ENCODE results near the gene PFDN4.

The PFDN4 gene

DNA sequence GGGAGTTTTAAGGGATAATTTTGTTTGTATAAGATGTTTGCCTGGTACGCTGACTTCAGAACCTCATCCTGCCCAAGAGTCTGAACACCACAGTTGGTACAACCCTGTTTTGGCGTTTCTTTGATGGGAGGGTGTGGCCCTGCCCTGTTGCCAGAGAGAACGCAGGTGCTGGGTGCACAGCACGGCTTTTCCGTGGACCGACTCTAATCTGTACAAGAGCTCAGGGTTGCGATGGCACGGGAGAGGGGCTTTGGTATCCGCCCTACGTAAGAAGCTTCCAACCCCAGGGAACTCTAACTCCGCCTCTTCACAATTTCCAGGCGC is 35.4 kb upstream of the PFDN4 start:
- no peaks in the 10 kb centered on the region for H3K36me3 ChIP-seq
- no peak for TF ChIP-seq CTCF (IDR thresholded peaks at IDR 0.05)
- H3K9me3 ChIP-seq, result no peaks in the 10 kb centered on the region
- H3K4me1 ChIP-seq (ENCODE audit: control insufficient read depth in 1 of 2, insufficient read depth in 1 of 2, low read depth in 1 of 2, low read length in 1 of 2), result peaks cover 25% of the 10 kb centered on the region in 2 experiments
- no peak overlapping the region for H3K27ac ChIP-seq
- H3K27me3 ChIP-seq, result peaks cover 66% of the 10 kb centered on the region
- no peak overlapping the region for H3K4me3 ChIP-seq (ENCODE audit: low read depth in 1 of 2, low read length in 1 of 2)

GRCh38 chr20:54172856-54173652 is 34.8 kb upstream of the PFDN4 start:
- peak overlapping the region; percentile 55 to 59 for H3K4me3 ChIP-seq (ENCODE audit: low read depth in 1 of 2, low read length in 1 of 2)
- no peaks in the 10 kb centered on the region for H3K9me3 ChIP-seq
- H3K27ac ChIP-seq, result no peak overlapping the region
- TF ChIP-seq CTCF (IDR thresholded peaks at IDR 0.05), result no peak
- peaks cover 25% of the 10 kb centered on the region in 2 experiments for H3K4me1 ChIP-seq (ENCODE audit: control insufficient read depth in 1 of 2, insufficient read depth in 1 of 2, low read depth in 1 of 2, low read length in 1 of 2)
- H3K27me3 ChIP-seq, result peaks cover 61% of the 10 kb centered on the region
- H3K36me3 ChIP-seq, result no peaks in the 10 kb centered on the region

- Histone ChIP-seq H3K27me3 (peaks cover 53% of the 10 kb centered on the region), H3K27ac (no peak within 1 kb of the TSS), H3K36me3 (no peaks in the 10 kb centered on the region), H3K4me3 (ENCODE audit: low read depth in 1 of 2, low read length in 1 of 2) (peak within 1 kb of the TSS; percentile 55 to 59), H3K4me1 (ENCODE audit: control insufficient read depth in 1 of 2, insufficient read depth in 1 of 2, low read depth in 1 of 2, low read length in 1 of 2) (peaks cover 25% of the 10 kb centered on the region in 2 experiments), H3K9me3 (no peaks in the 10 kb centered on the region)
- TF ChIP-seq CTCF (IDR thresholded peaks at IDR 0.05), result no peak
These were observed 34.0 kb upstream of the PFDN4 start, which contains the start of gene CYP24A1 for GRCh38 chr20:54173653-54174456. TSS of gene CYP24A1 (minus strand) at chr20:54173986. CDS start at chr20:54173579, 407 bp downstream.

- no peaks in the 10 kb centered on the region for H3K36me3 ChIP-seq
- peak overlapping the region; percentile 55 to 59 for H3K4me3 ChIP-seq (ENCODE audit: low read depth in 1 of 2, low read length in 1 of 2)
- TF ChIP-seq CTCF (IDR thresholded peaks at IDR 0.05), result no peak
- no peak overlapping the region for H3K27ac ChIP-seq
- no peaks in the 10 kb centered on the region for H3K9me3 ChIP-seq
- H3K27me3 ChIP-seq, result peaks cover 49% of the 10 kb centered on the region
- H3K4me1 ChIP-seq (ENCODE audit: control insufficient read depth in 1 of 2, insufficient read depth in 1 of 2, low read depth in 1 of 2, low read length in 1 of 2), result peaks cover 25% of the 10 kb centered on the region in 2 experiments
These were observed 33.3 kb upstream of the PFDN4 start for GRCh38 chr20:54174457-54175175.

GRCh38 chr20:54176610-54177009 is 31.3 kb upstream of the PFDN4 start:
- no peak for TF ChIP-seq CTCF (IDR thresholded peaks at IDR 0.05)
- Histone ChIP-seq H3K4me3 (ENCODE audit: low read depth in 1 of 2, low read length in 1 of 2) (no peak overlapping the region), H3K4me1 (ENCODE audit: control insufficient read depth in 1 of 2, insufficient read depth in 1 of 2, low read depth in 1 of 2, low read length in 1 of 2) (peaks cover 25% of the 10 kb centered on the region in 2 experiments), H3K36me3 (no peaks in the 10 kb centered on the region), H3K9me3 (no peaks in the 10 kb centered on the region), H3K27ac (no peak overlapping the region), H3K27me3 (peaks cover 46% of the 10 kb centered on the region)

Measured in neutrophil (primary cell).